ENCODE measurements around the gene CLMP.
"Not testable (repeated sequence)": the region's sequence is repeated elsewhere in the genome, so short reads cannot be mapped to it uniquely, and the experiment has no call there.

The CLMP gene

DNA sequence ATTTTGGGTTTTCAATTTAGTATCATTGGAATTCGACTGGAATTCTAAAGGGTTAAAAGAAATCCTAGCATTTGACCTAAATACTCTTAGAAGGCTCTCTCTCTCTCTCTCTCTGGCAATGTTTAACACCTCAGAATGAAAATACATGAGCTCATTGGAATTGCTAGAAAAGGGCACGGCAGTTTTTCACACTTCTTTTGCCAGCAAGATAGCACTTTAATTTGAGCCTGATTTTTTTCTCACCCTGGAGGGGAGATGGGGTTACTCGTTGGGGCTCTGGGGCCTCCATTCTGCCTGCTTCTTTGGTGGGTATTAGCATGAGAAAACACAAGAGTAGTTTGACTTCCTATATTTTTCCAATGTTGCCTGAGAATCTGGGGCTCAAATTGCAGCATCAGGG lies 22.8 kb upstream of the CLMP start:
- DNase-seq (ENCODE audit: low read depth), result no peak

DNA sequence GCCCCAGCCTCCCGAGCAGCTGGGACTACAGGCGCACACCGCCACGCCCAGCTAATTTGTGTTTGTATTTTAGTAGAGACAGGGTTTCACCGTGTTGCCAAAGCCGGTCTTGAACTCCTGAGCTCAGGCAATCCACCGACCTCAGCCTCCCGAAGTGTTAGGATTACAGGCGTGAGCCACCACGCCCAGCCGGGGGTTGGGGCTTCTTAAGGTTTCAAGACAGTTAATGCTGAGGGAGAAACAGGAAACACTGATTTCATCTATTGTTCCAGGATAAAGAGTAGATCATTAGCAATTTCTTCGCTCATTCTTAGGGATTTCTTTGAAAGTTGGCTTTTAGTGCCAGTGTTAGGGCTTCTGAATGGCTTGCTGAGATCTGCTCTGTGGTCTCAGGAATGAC lies 21.2 kb upstream of the CLMP start:
- DNase-seq (ENCODE audit: low read depth), result no peak

DNA sequence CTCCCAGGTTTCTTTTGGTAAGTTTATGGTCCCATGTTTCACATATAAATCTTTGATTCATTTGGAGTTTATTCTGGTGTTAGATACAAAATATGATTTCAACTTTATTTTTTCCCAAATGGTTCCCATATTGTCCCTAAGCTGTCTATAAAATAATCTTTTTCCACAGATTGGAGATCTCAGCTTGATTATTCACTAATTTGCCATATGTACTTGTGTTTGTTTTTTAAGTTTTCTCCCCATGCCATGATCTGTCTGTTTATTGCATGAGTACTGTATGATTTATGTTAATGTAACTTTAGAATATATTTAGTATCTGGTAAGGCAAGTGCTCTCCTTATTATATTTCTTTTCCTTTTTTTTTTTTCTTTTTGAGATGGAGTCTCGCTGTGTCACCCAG lies 19.9 kb upstream of the CLMP start:
- DNase-seq (ENCODE audit: low read depth), result no peak

DNA sequence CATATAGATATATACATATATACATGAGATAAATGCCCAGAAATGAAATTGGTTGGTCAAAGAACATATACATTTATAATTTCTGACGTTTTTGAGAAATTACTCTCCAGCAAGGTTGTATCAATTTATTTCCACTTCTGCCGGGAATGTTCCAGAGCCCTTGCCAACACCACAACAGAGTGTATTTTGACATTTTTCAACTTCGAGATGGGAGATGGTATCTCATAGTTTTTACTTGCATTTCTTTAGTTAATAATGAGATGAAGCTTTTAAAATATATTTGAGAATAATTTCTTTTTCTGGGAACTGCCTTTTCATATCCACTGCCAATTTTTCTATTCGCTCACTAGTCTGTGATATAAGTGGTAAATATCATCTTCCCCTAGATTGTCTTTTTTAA lies 19.3 kb upstream of the CLMP start:
- DNase-seq (ENCODE audit: low read depth), result no peak

DNA sequence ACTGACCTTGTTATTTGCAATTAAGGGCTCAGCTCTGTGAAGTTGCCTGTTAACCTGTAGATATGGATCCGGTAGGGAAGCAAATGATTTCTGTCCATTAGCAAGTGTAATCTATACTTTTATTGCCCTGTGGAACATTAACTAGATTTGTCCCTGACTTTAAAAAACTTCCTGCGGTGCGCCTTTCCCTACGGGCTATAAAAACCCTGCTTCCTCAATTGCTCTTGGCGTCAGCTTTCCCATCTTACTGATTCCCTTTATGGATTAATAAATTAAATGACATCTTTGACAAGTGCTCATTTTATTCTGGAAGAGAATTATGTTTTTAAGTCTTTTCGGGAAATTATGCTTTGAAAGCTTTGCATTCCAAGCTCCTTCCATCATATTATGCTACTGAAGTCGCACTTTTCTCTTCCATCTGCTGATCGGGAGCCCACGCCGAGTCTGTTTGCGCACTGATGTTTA lies 18.3 kb upstream of the CLMP start:
- no peak for DNase-seq (ENCODE audit: low read depth)

DNA sequence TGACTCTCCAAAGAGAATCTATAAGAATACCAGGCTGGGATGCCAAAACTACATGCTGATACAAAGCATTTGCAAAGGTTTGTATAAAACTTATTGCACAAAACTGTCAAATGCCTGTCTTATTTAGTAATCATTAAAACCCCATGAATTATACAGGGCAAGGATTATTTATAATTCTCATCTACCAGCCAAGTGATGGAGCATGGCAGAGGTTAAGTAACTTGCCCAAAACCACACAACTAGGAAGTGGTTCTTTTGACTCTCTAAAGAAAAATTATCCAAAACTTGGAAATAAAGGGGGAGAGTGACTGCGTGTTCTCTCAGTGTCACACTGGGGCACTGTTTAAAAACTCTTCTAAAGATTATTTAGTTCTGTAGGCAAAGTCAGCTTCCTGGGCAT lies 17.4 kb upstream of the CLMP start:
- no peak for DNase-seq (ENCODE audit: low read depth)

DNA sequence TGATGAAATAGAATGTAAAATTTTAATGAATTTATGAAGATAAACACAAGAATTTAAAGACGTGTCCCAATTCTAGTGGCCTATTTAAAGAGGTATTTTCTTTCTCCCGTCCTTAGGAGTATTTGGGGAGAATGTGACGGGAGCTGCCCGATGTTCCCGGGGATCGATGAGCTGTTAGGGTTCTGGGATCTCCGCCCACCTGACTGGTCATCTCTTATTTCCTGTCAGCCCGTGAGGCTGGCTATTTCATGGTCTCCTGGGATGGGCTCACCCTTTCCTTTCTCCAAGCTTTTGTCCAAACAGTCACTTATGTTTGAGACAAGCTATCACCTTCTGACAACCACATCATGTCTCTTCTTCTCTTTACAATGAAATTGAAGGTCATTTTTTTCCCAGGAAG lies 16.9 kb upstream of the CLMP start:
- DNase-seq (ENCODE audit: low read depth), result no peak

DNA sequence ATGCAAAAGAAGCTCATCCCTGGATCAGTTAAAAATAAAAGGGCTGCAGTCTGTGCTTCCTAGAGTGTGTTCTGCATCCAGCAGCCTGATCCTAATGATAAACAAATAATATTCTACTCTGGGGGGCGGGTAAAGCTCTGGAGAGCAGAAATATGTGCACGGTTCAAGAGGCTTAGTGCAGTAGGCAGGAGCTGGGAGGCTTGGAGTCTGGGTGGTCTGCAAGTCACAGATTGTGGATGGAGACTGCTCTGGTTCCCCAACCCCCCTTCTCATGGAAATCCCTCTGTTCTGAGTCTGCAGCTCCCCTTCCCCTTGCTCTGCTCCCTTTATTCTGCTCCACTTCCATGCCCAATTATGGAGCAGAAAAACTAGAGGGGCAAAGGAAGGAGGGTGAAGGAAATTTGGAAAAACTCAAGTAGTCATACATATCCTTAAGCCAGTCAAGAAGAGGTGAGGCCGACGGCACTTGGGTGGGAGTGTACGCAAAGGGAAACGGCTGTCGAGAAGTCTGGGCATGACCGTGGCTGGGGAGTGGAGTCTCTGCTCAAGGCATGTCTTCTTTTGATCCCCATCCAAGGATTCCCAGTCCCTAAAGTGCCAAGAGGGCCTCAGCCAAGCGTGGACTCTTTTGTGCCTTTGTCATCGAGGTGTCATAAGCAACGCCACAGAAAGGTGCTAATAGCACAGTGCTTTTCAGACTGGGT lies 16.3 kb upstream of the CLMP start:
- no peak for DNase-seq (ENCODE audit: low read depth)

DNA sequence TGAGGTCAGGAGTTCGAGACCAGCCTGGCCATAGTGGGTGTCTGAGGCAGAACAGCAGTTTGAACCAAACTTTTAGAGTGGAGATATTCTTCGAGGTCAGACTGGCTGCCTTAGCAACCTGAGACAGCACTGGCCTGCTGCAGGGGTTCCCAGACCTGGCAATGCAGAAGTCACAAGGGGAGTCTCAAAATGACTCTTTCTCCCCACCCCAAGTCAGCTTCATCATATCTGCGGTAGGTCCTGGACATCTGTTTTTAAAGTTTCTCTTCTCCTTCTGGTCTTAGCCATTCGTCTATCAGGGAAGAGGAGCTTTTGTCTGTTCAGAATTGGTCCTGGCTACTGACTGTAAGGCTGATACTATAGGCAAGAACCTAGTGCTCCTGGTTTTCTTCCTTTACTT lies 14.5 kb upstream of the CLMP start:
- DNase-seq (ENCODE audit: low read depth), result no peak

DNA sequence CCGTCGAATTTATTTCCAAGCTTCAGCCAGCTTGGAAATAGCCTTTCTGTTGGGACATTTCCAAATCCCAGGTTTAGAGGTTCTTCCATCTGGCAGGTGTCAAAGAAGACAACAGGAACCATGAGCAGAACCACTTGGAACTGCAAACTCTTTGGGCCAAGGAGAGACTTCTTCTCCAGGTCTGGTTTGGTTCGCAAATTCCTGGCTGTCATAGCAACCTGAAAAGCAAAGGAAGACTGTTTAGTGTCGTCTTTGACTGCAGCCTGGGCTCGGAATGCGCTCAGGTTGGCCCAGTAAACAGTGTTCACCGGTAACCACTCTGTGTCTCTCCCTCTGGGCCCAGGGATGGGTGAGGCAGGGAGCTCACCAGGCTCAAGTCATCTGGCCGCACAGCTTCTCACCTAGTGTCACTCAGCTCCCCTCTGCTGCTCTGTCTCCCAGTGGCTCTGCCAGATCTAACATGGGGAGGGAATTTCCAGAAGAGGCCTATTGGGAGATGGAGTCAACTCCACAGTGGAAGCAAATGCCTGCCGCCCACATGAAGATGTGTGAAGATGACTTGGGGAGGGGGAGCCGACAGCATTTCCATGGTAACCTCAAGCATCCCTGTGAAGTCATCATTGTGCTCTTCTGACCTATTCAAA lies 11.9 kb upstream of the CLMP start:
- no peak for DNase-seq (ENCODE audit: low read depth)

DNA sequence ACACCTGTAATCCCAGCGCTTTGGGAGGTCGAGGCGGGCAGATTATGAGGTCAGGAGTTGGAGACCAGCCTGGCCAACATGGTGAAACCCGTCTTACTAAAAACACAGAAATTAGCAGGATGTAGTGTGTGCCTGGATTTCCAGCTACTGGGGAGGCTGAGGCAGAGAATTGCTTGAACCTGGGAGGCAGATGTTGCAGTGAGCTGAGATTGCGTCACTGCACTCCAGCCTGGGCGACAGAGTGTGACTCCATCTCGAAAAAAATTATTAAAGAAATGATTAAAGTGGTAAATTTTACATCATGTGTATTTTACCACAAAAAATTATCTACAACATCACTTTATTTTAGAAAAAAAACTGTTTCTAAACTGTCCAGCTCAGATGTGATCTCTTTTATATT lies 11.0 kb upstream of the CLMP start:
- not testable (repeated sequence) for DNase-seq (ENCODE audit: low read depth)

DNA sequence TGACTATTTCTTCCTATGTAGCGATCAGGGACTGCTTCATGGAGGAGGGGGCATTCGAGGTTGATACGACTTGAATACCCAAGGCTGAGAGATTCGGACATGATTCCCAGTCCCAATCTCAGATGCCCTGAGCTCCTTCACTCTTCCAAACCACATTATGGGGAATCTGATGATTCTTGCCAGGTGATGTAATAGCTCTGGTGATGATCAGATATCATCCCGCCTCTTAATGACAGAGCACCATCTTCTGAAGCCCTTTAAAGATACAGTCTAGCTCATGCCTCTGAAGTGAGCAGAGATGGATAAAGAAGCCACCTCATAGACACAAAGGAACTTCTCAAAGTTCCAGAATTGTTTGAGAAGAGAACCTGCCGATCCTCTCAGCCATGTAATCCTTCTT lies 8.9 kb upstream of the CLMP start:
- DNase-seq (ENCODE audit: low read depth), result no peak

DNA sequence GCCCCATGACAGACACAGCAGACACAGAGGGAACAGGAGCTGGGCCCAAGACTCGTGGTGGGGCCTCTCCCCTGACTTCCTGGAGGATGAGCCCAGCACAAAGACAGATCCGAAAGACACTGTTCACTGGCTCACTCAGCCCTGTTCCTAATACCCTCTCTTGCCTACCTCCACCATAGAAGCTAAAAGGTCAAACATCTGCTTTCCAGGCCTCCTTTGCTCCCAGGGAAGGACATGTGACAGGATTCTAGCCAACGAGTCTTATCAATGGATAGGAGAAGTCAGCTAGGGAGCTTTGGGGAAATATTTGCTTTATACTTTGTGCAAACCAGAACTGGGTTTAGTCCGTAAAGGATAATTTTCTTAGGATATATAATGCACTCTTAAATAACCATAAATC lies 8.4 kb upstream of the CLMP start:
- DNase-seq (ENCODE audit: low read depth), result no peak

DNA sequence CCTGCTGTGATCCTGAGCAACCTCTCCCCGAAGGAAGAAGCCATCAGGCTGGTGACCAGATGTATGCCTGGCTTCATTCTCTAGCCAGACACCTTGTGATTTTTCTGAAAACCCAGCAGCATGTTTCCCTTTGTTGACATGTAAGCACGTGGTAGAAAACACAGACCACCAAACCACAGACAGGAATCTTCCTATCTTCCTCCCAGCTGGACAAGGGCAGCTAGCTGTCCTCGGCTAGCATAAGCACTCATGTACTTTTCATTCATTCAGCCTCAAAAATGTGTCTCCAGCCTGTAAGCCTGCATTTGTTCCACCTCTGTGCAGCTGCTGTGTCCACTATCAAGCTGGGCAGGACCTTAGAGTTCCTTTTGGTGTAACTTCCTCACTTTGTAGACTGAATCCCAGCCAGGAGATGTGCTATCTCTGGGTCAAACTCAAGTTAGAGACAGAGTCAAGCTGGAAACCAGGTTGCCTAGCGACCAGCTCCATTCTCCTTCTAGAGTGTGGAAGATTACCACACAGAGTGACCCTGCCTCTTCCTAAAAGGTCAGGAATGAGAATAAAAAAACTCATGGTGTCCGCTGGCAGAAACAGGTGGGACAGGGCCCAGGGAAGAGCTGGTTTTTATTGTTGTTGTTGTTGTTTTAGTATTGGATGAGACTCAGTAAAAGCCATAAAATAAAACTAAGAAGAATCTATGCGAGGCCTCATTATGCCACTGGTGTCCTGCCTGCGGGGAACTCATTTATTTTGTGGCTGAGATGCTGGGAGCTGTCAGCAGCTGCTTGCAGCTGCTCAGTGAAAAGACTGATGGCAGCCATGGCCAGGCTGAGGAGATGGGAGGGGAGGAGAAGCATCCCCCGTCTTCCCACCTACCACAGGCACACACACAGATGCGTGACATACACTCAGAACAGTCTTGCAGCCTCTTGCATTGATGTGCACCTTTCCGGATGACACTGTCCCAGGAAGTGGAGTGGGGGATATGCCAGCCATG lies 7.4 kb upstream of the CLMP start:
- DNase-seq (ENCODE audit: low read depth), result no peak

DNA sequence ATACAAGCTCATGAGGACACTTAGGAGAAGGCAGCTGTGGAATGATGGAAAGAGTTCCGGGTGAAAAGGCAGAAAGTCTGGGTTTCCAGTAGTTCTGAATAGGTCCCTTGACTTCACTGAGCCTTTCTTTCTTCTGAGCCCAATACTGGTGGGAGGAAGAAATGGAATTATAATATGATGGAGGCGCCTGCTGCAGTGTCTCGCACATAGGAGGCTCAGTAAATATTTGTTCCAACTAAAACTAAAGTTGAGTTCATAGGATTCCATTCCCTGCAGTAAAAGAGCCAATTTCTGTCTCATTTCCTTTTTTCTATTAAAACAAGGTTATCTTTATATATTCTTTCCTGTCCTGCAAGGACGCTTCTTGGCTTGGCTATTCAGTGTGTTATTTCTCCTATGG lies 5.2 kb upstream of the CLMP start:
- DNase-seq (ENCODE audit: low read depth), result no peak

DNA sequence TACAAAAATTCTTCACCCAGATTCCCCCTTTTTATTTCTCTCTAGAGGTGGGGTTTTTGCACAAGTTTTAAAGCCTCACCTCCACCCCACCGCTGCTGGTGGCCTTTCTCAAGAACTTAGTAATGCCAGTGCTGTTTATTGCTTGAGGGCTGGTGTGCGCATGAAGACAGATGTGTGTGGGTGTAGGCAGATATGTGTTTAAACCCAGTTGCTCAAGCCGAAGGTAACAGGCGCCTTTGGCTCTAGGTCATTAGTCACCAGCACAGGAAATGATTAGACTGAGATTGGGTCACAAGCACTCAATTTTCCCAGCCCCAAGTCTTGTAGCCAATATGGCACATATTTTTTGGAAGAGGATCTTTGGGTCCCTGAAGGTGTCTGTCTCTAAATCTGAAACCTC lies 2.7 kb upstream of the CLMP start:
- DNase-seq (ENCODE audit: low read depth), result no peak

DNA sequence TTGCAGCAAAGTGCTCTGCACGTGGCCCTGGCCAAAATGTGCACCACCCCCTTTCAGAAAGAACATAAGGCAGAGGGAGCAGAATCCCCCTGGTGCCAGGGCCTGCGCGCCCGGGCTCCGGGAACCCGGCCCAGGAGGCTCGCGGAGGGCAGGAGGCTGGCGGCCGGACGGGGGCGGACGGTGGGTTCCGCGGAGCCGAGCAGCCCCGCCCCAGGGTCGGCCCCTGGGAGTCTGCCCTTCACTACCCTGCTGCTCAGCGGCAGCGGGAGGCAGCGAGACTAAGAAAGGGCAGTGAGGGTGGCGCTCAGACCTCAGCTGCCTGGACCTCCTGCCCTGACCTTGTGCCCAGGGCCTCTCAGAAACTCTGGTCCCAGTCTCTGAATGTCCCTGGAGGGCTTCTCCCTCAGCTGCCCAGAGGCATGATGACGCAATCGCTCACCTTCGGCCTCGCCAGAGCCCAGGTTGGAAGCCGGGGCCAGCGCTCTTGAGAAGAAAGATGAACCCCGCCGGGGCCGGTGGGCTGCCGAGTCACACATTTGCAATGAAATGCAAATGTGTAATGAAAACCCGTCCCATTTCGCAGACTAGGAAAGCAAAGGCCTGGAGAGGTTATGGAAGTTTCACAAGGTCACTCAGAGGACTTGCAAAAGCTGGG lies 1.1 kb upstream of the CLMP start:
- no peak for DNase-seq (ENCODE audit: low read depth)

DNA sequence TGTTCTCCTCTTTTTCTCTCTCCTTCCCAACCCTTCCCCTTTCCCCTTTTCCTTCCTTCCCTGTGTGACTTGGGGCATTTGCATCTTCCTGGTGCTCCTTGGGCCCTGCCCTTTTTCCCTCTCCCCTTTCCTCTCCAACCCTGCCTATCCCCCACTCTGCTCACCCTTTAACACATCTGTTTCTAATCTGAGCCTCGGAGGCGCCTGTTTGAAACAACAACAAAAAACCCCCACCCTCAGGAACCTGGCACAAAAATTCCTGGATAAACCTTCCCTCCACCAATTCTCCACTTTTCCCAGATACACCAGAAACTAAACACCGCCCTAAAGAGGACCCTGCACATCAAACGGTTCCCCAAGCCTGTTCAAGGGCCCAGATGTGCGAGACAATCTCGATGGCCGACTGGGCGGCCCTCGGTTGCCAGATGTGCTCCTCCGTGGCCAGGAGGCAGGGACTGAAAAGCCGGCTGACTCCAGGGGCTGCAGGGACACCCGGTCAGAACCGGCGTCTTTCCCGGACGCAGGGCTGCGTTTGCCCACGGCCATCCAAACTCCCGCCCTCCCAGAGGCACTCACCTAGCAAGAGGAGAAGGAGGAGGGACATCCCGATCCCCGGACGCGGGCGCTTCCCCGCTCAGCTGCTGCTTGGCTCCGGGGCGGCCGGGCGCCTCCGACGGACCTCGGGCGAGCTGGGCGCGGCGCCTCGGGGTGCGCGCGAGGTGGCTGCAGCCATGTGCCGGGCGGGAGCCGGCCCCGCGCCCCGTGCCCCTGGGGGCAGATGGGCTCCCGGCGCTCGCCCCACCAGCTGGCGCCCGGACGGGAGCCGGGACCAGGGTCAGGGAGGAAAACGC lies 486 bp downstream of the CLMP start:
- DNase-seq (ENCODE audit: low read depth), result no peak

DNA sequence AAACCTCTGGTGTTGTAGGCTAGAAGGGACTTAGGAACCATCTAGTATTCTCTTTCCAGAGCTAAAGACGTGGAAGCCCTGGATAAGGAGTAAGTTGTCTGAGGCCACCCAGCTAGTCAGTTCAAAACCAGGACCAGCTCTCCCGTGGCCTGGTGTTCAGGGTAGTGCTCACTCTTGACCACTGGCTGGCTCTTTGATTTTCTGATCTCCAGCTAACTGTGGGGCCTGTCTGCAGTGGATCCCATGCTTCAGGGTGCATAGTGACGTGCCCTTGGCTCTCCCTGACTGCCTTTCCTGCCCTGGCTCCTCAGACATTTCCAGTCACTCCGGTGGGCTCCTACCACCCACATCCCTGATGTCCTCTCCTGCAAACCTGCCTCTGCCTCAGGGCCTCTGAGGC lies 1.3 kb downstream of the CLMP start:
- DNase-seq (ENCODE audit: low read depth), result no peak

DNA sequence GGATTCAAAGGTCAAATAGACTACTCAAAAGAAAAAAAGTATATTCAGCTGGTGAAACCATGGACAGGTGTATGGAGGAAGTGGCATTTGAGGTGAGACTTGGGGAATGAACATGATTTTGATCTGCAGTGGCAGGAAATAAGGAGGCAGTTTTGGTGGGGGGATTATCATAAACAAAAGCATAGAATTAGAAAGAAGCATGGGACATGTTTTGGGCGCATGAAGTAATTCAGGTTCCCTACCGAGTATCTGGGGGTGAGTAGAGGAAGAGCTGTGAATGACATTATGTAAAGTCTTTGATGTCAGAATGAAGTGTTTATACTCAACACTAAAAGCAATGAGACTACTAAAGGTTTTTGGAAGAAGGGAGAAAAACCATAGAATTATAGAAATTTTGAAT lies 3.1 kb downstream of the CLMP start:
- DNase-seq (ENCODE audit: low read depth), result no peak

DNA sequence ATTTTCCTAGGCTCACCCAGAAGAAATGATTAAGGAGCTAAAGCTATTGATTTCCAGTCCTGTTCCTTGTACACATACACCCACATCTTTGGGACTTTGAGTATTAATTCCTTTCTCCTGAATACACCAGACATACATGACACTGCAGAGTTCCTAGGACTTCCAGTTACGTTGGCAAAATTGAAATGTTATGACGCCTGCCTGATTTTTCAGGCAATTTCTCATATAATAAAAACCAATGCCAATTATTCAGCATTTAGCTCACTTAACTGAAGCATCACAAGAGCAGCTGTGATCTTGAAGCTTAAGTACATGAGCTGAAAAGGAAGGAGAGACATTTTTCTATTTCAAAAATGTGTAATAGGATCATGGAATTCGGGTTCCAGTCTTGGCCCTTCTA lies 4.5 kb downstream of the CLMP start:
- DNase-seq (ENCODE audit: low read depth), result no peak

Data from stromal cell of bone marrow (primary cell).